ENCODE data around the gene NBEAL2.

The NBEAL2 gene

GRCh38 chr3:46965151-46965550 is 14.3 kb upstream of the NBEAL2 start:
- DNase-seq, result no peak

- no peak for DNase-seq
Observed at GRCh38 chr3:46966811-46967210, 12.7 kb upstream of the NBEAL2 start.

- DNase-seq, result no peak
Observed at GRCh38 chr3:46968783-46969428, 10.6 kb upstream of the NBEAL2 start.

GRCh38 chr3:46970391-46971091 is 8.9 kb upstream of the NBEAL2 start:
- no peak for DNase-seq

GRCh38 chr3:46971151-46971550 is 8.3 kb upstream of the NBEAL2 start:
- DNase-seq, result no peak

GRCh38 chr3:46971742-46972141 is 7.7 kb upstream of the NBEAL2 start:
- DNase-seq, result no peak

GRCh38 chr3:46972396-46972795 is 7.1 kb upstream of the NBEAL2 start:
- no peak for DNase-seq

GRCh38 chr3:46974421-46975171 is 4.9 kb upstream of the NBEAL2 start:
- no peak for DNase-seq

GRCh38 chr3:46976326-46977190 is 2.9 kb upstream of the NBEAL2 start, which contains the start of gene CCDC12:
Gene CCDC12 (minus strand): TSS chr3:46976745. CDS start chr3:46976732, 13 bp downstream.
- DNase-seq, result peak; percentile 94

GRCh38 chr3:46977811-46978195 is 1.7 kb upstream of the NBEAL2 start:
- no peak for DNase-seq

GRCh38 chr3:46978381-46978780 is 1.1 kb upstream of the NBEAL2 start:
- DNase-seq, result no peak

GRCh38 chr3:46979958-46980497 is 562 bp downstream of the NBEAL2 start:
- DNase-seq, result peak; percentile 26

GRCh38 chr3:46981932-46982471 is 2.5 kb downstream of the NBEAL2 start:
- DNase-seq, result no peak

GRCh38 chr3:46982546-46982945 is 3.1 kb downstream of the NBEAL2 start:
- no peak for DNase-seq

- DNase-seq, result no peak
Observed at GRCh38 chr3:46984591-46985459, 5.4 kb downstream of the NBEAL2 start.

GRCh38 chr3:46985588-46985987 is 6.1 kb downstream of the NBEAL2 start:
- DNase-seq, result no peak

GRCh38 chr3:46986055-46986730 is 6.7 kb downstream of the NBEAL2 start:
- DNase-seq, result no peak

- DNase-seq, result no peak
Observed at GRCh38 chr3:46986782-46987310, 7.4 kb downstream of the NBEAL2 start.

GRCh38 chr3:46987319-46987742 is 7.9 kb downstream of the NBEAL2 start:
- no peak for DNase-seq

GRCh38 chr3:46987743-46988401 is 8.4 kb downstream of the NBEAL2 start:
- peak; percentile 87 for DNase-seq
